A673 (cell line): ENCODE results near the gene ADTRP. TPM values are rescaled to one million over a fixed set of nuclear protein-coding genes. Genes with fewer than 3 reads are reported as not detected.

Experiments used
- BruUV-seq: library from RNA; stranded (reverse); fragments of 400-500 nt; replicated peaks from 2 replicates; lab custom pipeline; 2021; lab: Mats Ljungman, UMichigan
- CTCF ChIA-PET: fragments of 300-600 bp; sonication (Branson Sonifier 250); formaldehyde crosslinking; loops from one replicate; lab custom pipeline; 2022; ENCODE audit warnings: antibody characterized with exemption; lab: Charles Lee
- POLR2A ChIA-PET: fragments of 300-600 bp; sonication (Branson Sonifier 250); formaldehyde crosslinking; loops from one replicate; lab custom pipeline; 2022; ENCODE audit warnings: antibody characterized with exemption; ENCODE audit not compliant: low non-redundant PET; lab: Charles Lee
- DNase-seq: peaks from one replicate; pipeline ENCODE4 v3.0.0-alpha.2; 2015; ENCODE audit warnings: low spot score
- H3K27ac ChIP-seq: fragments of 200-600 bp; sonication (generic); 2 replicates; pipeline ENCODE4 v1.5.1; 2016; ENCODE audit warnings: mixed run types, low read depth, mild to moderate bottlenecking, mixed read lengths, antibody characterized with exemption, low read length; ENCODE audit not compliant: poor library complexity, severe bottlenecking
- H3K27me3 ChIP-seq: fragments of 200-600 bp; sonication (generic); replicated peaks from 2 replicates; pipeline ENCODE4 v1.6.1; 2017; ENCODE audit warnings: mixed run types, low read depth, mild to moderate bottlenecking, mixed read lengths, antibody characterized with exemption, low read length; ENCODE audit not compliant: insufficient read depth, poor library complexity
- H3K36me3 ChIP-seq: fragments of 200-600 bp; sonication (generic); 2 replicates; pipeline ENCODE4 v1.6.1; 2016; ENCODE audit warnings: mixed run types, mild to moderate bottlenecking, mixed read lengths, antibody characterized with exemption, low read length; ENCODE audit not compliant: insufficient read depth, poor library complexity, severe bottlenecking
- H3K4me1 ChIP-seq: fragments of 200-600 bp; sonication (generic); 2 replicates; pipeline ENCODE4 v1.6.1; 2017; ENCODE audit warnings: mixed run types, mild to moderate bottlenecking, mixed read lengths, antibody characterized with exemption, low read length; ENCODE audit not compliant: insufficient read depth, poor library complexity, severe bottlenecking
- H3K4me3 ChIP-seq: fragments of 200-600 bp; sonication (generic); 2 replicates; pipeline ENCODE4 v1.5.1; 2016; ENCODE audit warnings: low read depth, mixed run types, mild to moderate bottlenecking, mixed read lengths, low read length; ENCODE audit not compliant: poor library complexity, severe bottlenecking
- H3K9me3 ChIP-seq: fragments of 200-600 bp; sonication (generic); 2 replicates; pipeline ENCODE4 v1.6.1; 2016; ENCODE audit warnings: mixed run types, low read depth, mild to moderate bottlenecking, mixed read lengths, antibody characterized with exemption, low read length; ENCODE audit not compliant: poor library complexity, severe bottlenecking
- CTCF ChIP-seq: fragments of 300-800, 200-600 bp; sonication (generic); conservative IDR thresholded peaks from 2 replicates; pipeline ENCODE4 v1.5.1; 2017; ENCODE audit warnings: low read depth, mild to moderate bottlenecking, antibody characterized with exemption, low read length, moderate library complexity, mixed read lengths
- EZH2 ChIP-seq: fragments of 200-600 bp; sonication (generic); IDR thresholded peaks from 2 replicates; pipeline ENCODE4 v1.6.1; 2017; ENCODE audit warnings: borderline replicate concordance, low read depth, mild to moderate bottlenecking, mixed read lengths, antibody characterized with exemption, low read length; ENCODE audit not compliant: poor library complexity, severe bottlenecking
- intact Hi-C: fragments of 100-400 bp; cut with micrococcal nuclease; formaldehyde crosslinking; loops from one replicate; pipeline ENCODE4 v1.10.0; 2022; ENCODE audit not compliant: unreplicated experiment
- total RNA-seq: library from RNA; stranded (reverse); gene quantifications from 2 replicates; pipeline ENCODE4 v1.2.3, GENCODE V29; 2021

ADTRP gene
- total RNA-seq, 1 experiment from 2014 or later: not detected

GRCh38 chr6:11775791-11776409 is 2.7 kb downstream of the ADTRP start:
- no peaks in the 10 kb centered on the region for H3K36me3 ChIP-seq
- no peak overlapping the region for H3K4me3 ChIP-seq
- CTCF ChIA-PET: no interaction called here
- H3K27ac ChIP-seq: no peak overlapping the region
- no peaks in the 10 kb centered on the region for H3K9me3 ChIP-seq
- H3K4me1 ChIP-seq: no peaks in the 10 kb centered on the region
- no peak for TF ChIP-seq EZH2
- TF ChIP-seq CTCF: no peak
- intact Hi-C loops: no loop called here
- DNase-seq: no peak
- H3K27me3 ChIP-seq: peaks cover 4% of the 10 kb centered on the region
- BruUV-seq: no TSS peak
- POLR2A ChIA-PET: interaction anchor here (0.5 kb wide), 1 partner anchor 1055 kb away, joined by 4 read pairs; no protein-coding TSS in a partner anchor

- Histone ChIP-seq H3K4me3 (no peak overlapping the region), H3K27ac (no peak overlapping the region), H3K9me3 (no peaks in the 10 kb centered on the region), H3K4me1 (no peaks in the 10 kb centered on the region), H3K27me3 (peaks cover 4% of the 10 kb centered on the region), H3K36me3 (no peaks in the 10 kb centered on the region)
- no peak for TF ChIP-seq CTCF
- no peak for TF ChIP-seq EZH2
- CTCF ChIA-PET: no interaction called here
- no peak for DNase-seq
- intact Hi-C loops: no loop called here
- no TSS peak for BruUV-seq
- POLR2A ChIA-PET: no interaction called here
Observed at GRCh38 chr6:11774426-11774825, 4.2 kb downstream of the ADTRP start.

GRCh38 chr6:11773581-11773980 is 5.0 kb downstream of the ADTRP start:
- H3K27ac ChIP-seq: no peak overlapping the region
- TF ChIP-seq CTCF (no peak), EZH2 (no peak)
- no peaks in the 10 kb centered on the region for H3K9me3 ChIP-seq
- peaks cover 4% of the 10 kb centered on the region for H3K27me3 ChIP-seq
- intact Hi-C loops: no loop called here
- BruUV-seq: no TSS peak
- ChIA-PET POLR2A (no interaction called here), CTCF (no interaction called here)
- no peaks in the 10 kb centered on the region for H3K36me3 ChIP-seq
- H3K4me1 ChIP-seq: no peaks in the 10 kb centered on the region
- no peak for DNase-seq
- H3K4me3 ChIP-seq: no peak overlapping the region
